GM19099 (cell line): ENCODE results near the gene TMEM127.
A peak's percentile ranks its signal among the peaks of the same experiment; 100 is the strongest.

Experiments
- POLR2A ChIP-seq: IDR thresholded peaks from 3 replicates; pipeline ENCODE4 v1.6.1; 2011; ENCODE audit warnings: low read depth; ENCODE audit not compliant: insufficient read length; ENCODE audit errors: extremely low read depth

The TMEM127 gene

GRCh38 chr2:96233436-96233835 lies 32.4 kb downstream of the TMEM127 start:
- TF ChIP-seq POLR2A, result no peak

- TF ChIP-seq POLR2A, result no peak
Measured at GRCh38 chr2:96231316-96231715, 34.5 kb downstream of the TMEM127 start.

- TF ChIP-seq POLR2A, result peak; percentile 53
Measured at GRCh38 chr2:96225016-96225533, 40.7 kb downstream of the TMEM127 start.

GRCh38 chr2:96218508-96219131 lies 47.2 kb downstream of the TMEM127 start:
- no peak for TF ChIP-seq POLR2A

GRCh38 chr2:96214554-96214953 lies 51.2 kb downstream of the TMEM127 start:
- no peak for TF ChIP-seq POLR2A

- TF ChIP-seq POLR2A, result no peak
Measured at GRCh38 chr2:96213379-96213778, 52.4 kb downstream of the TMEM127 start.

- TF ChIP-seq POLR2A, result no peak
Measured at GRCh38 chr2:96212339-96212738, 53.5 kb downstream of the TMEM127 start.

GRCh38 chr2:96209729-96210085 lies 56.1 kb downstream of the TMEM127 start:
- TF ChIP-seq POLR2A, result no peak

- no peak for TF ChIP-seq POLR2A
Measured at GRCh38 chr2:96209011-96209728, 56.6 kb downstream of the TMEM127 start.

- peak; percentile 97 for TF ChIP-seq POLR2A
Measured at GRCh38 chr2:96208143-96209010, 57.4 kb downstream of the TMEM127 start, which contains the start of gene STARD7. STARD7 (minus strand) TSS chr2:96208827; CDS start chr2:96208434, 393 bp downstream.

- TF ChIP-seq POLR2A, result no peak
Measured at GRCh38 chr2:96207774-96208142, 58.0 kb downstream of the TMEM127 start.

GRCh38 chr2:96207073-96207773 lies 58.6 kb downstream of the TMEM127 start:
- no peak for TF ChIP-seq POLR2A

- no peak for TF ChIP-seq POLR2A
Measured at GRCh38 chr2:96205888-96206287, 59.9 kb downstream of the TMEM127 start.

- no peak for TF ChIP-seq POLR2A
Measured at GRCh38 chr2:96204836-96205624, 60.8 kb downstream of the TMEM127 start.
